Measurements from ENCODE around the gene BAIAP2. TPM values are rescaled to one million over a fixed set of nuclear protein-coding genes. Genes with fewer than 3 reads are reported as not detected.

Gene BAIAP2
- total and polyA plus RNA-seq, 12 donors: 3.1 to 33.4 (median 14.6) TPM

- Histone ChIP-seq H3K4me1 (replicated peaks in 1 of 2) (peaks cover under 1 to 7% of the 10 kb centered on the region in 2 donors), H3K27ac (no peak overlapping the region)
- TF ChIP-seq, protein P1, sequence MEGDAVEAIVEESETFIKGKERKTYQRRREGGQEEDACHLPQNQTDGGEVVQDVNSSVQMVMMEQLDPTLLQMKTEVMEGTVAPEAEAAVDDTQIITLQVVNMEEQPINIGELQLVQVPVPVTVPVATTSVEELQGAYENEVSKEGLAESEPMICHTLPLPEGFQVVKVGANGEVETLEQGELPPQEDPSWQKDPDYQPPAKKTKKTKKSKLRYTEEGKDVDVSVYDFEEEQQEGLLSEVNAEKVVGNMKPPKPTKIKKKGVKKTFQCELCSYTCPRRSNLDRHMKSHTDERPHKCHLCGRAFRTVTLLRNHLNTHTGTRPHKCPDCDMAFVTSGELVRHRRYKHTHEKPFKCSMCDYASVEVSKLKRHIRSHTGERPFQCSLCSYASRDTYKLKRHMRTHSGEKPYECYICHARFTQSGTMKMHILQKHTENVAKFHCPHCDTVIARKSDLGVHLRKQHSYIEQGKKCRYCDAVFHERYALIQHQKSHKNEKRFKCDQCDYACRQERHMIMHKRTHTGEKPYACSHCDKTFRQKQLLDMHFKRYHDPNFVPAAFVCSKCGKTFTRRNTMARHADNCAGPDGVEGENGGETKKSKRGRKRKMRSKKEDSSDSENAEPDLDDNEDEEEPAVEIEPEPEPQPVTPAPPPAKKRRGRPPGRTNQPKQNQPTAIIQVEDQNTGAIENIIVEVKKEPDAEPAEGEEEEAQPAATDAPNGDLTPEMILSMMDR (IDR thresholded peaks at IDR 0.05): no peak
- TF ChIP-seq POLR2A (IDR thresholded peaks at IDR 0.05): no peak
Observed at GRCh38 chr17:81124377-81124776, 89.4 kb downstream of the BAIAP2 start.

GRCh38 chr17:81125573-81126081 is 90.7 kb downstream of the BAIAP2 start:
- no peak for DNase-seq
- TF ChIP-seq, protein P1 (IDR thresholded peaks at IDR 0.05): no peak
- TF ChIP-seq POLR2A (IDR thresholded peaks at IDR 0.05): no peak
- H3K4me3 ChIP-seq: no peak overlapping the region
- H3K27ac ChIP-seq: no peak overlapping the region
- 63 to 83% (median 64%) methylated on average over 5 to 14 of the region's 14 CpGs for WGBS, 4 donors
- no peaks in the 10 kb centered on the region for H3K36me3 ChIP-seq (replicated peaks in 1 of 2)
- no peaks in the 10 kb centered on the region for H3K4me1 ChIP-seq (replicated peaks in 1 of 2)
- no peaks in the 10 kb centered on the region for H3K27me3 ChIP-seq
- H3K9me3 ChIP-seq (replicated peaks in 1 of 3): no peaks in the 10 kb centered on the region
- intact Hi-C loops (cut with DNase I): no loop called here

More at GRCh38 chr17:81124377-81124776, 89.4 kb downstream of the BAIAP2 start:
- Histone ChIP-seq H3K4me3 (no peak overlapping the region), H3K9me3 (replicated peaks in 1 of 3) (no peaks in the 10 kb centered on the region), H3K27me3 (no peaks in the 10 kb centered on the region), H3K36me3 (replicated peaks in 1 of 2) (no peaks in the 10 kb centered on the region)
- 90 to 98% (median 95%) methylated on average over 13 to 18 of the region's 18 CpGs for WGBS, 4 donors
- no peak for DNase-seq
- intact Hi-C loops (cut with DNase I): no loop called here

DNA sequence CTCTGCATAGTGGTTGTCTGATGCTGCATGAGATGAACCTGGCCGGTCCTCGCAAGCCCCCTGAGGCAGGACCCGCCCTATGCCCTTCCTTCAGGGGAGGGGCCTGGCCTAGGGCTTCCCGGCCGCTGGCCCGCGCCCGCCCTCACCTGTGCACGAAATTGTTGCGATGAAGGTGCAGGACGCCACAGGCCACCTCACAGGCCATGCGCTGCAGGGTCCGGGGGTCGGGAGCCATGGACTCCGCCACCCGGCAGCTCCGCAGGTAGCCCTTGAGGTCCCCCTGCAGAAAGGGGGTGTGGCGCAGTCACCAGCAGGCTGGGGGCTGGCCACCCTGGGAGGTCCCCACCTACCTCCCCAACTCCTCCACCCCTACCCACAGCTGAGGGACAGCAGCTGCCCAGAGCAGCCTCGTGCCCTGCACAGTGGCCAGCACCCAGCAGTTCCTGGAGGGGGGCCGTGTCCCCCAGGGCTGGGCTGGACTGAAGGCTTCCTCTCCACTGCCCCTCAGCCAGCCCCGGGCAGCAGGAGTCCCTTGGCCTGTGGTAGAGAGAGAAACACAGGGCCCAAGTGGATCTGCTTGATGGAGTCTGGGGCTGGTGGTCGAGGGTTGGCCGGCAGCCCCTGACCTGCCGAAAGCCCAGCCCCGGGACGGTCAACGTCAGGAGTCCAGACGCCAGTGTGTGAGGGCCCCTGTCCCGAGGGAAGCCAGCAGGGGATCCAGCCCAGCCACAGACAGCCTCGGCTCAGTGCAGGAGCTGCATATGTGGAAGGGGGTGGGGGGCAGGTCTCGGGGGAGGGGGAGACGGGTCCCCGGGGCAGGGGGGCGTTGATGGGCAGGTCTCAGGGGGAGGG is 91.6 kb downstream of the BAIAP2 start:
- intact Hi-C loops (cut with DNase I): no loop called here

DNA sequence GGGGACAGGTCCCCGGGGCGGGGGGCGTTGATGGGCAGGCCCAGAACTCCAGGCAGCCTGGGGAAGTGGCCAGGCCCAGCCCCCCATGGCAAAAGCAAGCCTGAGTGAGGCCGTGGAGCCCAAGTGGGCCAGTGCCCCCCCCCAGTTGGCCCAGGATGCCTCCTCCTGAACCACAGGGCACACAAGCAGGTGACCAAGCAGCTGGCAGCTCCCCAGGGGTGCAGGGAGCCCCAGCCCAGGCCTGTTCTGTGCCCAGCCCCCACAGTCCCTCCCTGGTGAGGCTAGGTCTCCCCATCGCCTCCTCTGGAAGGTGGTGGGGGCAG is 92.1 kb downstream of the BAIAP2 start:
- H3K27me3 ChIP-seq: no peaks in the 10 kb centered on the region
- no peaks in the 10 kb centered on the region for H3K9me3 ChIP-seq (replicated peaks in 1 of 3)
- H3K27ac ChIP-seq: no peak overlapping the region
- TF ChIP-seq, protein P1 (IDR thresholded peaks at IDR 0.05): no peak
- no peak for TF ChIP-seq POLR2A (IDR thresholded peaks at IDR 0.05)
- H3K36me3 ChIP-seq (replicated peaks in 1 of 2): no peaks in the 10 kb centered on the region
- H3K4me1 ChIP-seq (replicated peaks in 1 of 2): no peaks in the 10 kb centered on the region
- intact Hi-C loops (cut with DNase I): no loop called here
- DNase-seq: no peak
- WGBS, 4 donors: 33 to 94% (median 68%) methylated on average over 1 to 5 of the region's 5 CpGs
- no peak overlapping the region for H3K4me3 ChIP-seq

More for the DNA sequence above, 91.6 kb downstream of the BAIAP2 start:
- 64 to 87% (median 70%) methylated on average over 5 to 34 of the region's 34 CpGs for WGBS, 4 donors
- no peak for DNase-seq
- no peak overlapping the region for H3K4me3 ChIP-seq
- no peak for TF ChIP-seq POLR2A (IDR thresholded peaks at IDR 0.05)
- TF ChIP-seq, protein P1 (IDR thresholded peaks at IDR 0.05): no peak
- H3K4me1 ChIP-seq (replicated peaks in 1 of 2): no peaks in the 10 kb centered on the region
- H3K27ac ChIP-seq: no peak overlapping the region
- no peaks in the 10 kb centered on the region for H3K9me3 ChIP-seq (replicated peaks in 1 of 3)
- no peaks in the 10 kb centered on the region for H3K27me3 ChIP-seq
- H3K36me3 ChIP-seq (replicated peaks in 1 of 2): no peaks in the 10 kb centered on the region
